Peyer's patch (tissue), 4 donors: ENCODE measurements around the gene SMAGP. TPM values are rescaled to one million over a fixed set of nuclear protein-coding genes. Genes with fewer than 3 reads are reported as not detected.

Source experiments
- DNase-seq, 3 donors: peaks; one replicate each; pipeline ENCODE4 v3.0.0-alpha.2; 2017 to 2019
- H3K27ac ChIP-seq, 4 donors: fragments of 200-600 bp; sonication (generic); one replicate each; pipeline ENCODE4 v1.5.1; 2016 to 2019
- H3K27me3 ChIP-seq, 2 donors: fragments of 200-600 bp; sonication (generic); one replicate each; pipeline ENCODE4 v1.5.1; 2019
- H3K36me3 ChIP-seq, 3 donors: fragments of 200-600 bp; sonication (generic); one replicate each; pipeline ENCODE4 v1.5.1; 2016 to 2019
- H3K4me1 ChIP-seq, 4 donors: fragments of 200-600 bp; sonication (generic); one replicate each; pipeline ENCODE4 v1.5.1; 2016 to 2019
- H3K4me3 ChIP-seq, 4 donors: fragments of 200-600 bp; sonication (generic); 1 replicate in 3 of 4; 2 replicates in 1 of 4; pipeline ENCODE4 v1.5.1; 2016 to 2019; ENCODE audit warnings: mild to moderate bottlenecking in 1 of 4
- H3K9me3 ChIP-seq, 4 donors: fragments of 200-600 bp; sonication (generic); one replicate each; pipeline ENCODE4 v1.5.1; 2016 to 2019; ENCODE audit warnings: mild to moderate bottlenecking in 1 of 4
- POLR2A ChIP-seq, 2 donors: fragments of 450-650 bp; IDR thresholded peaks; one replicate each; pipeline ENCODE4 v1.5.1; 2017; ENCODE audit warnings: antibody characterized with exemption in 2 of 2, mild to moderate bottlenecking in 2 of 2, moderate library complexity in 2 of 2
- total RNA-seq, 4 donors: library from RNA; depleted of rRNA; stranded (reverse); fragments of >200 nt; gene quantifications; one replicate each; pipeline ENCODE4 v1.1.0, GENCODE V29; 2016
- TF ChIP-seq, protein P1 (sequence below), 6 experiments: fragments of 450-650 bp in 4 of 6; fragments of 200-600 bp in 2 of 6; sonication (generic) in 1 of 6; IDR thresholded peaks; one replicate each; pipeline ENCODE4 v1.5.1; 2017 to 2019; ENCODE audit warnings: antibody characterized with exemption in 6 of 6, mild to moderate bottlenecking in 3 of 6, moderate library complexity in 1 of 6

The SMAGP gene
- total RNA-seq, 4 donors from 2014 or later = 23.1 to 42.9 (median 39.1) TPM

DNA sequence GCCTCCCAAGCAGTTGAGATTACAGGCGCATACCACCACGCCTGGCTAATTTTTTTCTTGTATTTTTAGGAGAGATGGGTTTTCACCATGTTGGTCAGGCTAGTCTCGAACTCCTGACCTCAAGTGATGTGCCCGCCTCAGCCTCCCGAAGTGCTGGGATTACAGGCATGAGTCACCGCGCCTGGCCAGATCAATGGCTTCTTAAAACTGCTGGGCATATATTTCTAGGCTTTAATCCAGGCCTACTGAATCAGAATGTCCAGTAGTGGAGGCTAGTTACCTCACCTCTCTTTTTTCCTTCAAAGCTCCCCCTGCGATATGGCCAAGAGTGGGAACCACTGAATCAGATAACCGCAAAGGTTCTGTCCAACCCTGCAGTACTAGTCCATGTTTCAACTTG is 69.4 kb downstream of the SMAGP start:
- no peak for DNase-seq
- no peak overlapping the region for H3K4me3 ChIP-seq
- H3K4me1 ChIP-seq = no peaks in the 10 kb centered on the region
- no peak overlapping the region for H3K27ac ChIP-seq
- no peaks in the 10 kb centered on the region for H3K9me3 ChIP-seq
- no peak for TF ChIP-seq POLR2A (IDR thresholded peaks at IDR 0.05)
- TF ChIP-seq, protein P1, sequence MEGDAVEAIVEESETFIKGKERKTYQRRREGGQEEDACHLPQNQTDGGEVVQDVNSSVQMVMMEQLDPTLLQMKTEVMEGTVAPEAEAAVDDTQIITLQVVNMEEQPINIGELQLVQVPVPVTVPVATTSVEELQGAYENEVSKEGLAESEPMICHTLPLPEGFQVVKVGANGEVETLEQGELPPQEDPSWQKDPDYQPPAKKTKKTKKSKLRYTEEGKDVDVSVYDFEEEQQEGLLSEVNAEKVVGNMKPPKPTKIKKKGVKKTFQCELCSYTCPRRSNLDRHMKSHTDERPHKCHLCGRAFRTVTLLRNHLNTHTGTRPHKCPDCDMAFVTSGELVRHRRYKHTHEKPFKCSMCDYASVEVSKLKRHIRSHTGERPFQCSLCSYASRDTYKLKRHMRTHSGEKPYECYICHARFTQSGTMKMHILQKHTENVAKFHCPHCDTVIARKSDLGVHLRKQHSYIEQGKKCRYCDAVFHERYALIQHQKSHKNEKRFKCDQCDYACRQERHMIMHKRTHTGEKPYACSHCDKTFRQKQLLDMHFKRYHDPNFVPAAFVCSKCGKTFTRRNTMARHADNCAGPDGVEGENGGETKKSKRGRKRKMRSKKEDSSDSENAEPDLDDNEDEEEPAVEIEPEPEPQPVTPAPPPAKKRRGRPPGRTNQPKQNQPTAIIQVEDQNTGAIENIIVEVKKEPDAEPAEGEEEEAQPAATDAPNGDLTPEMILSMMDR (IDR thresholded peaks at IDR 0.05) = no peak
- H3K27me3 ChIP-seq = no peaks in the 10 kb centered on the region
- H3K36me3 ChIP-seq = peaks cover 0 to 3% (median 0%) of the 10 kb centered on the region in 3 donors

DNA sequence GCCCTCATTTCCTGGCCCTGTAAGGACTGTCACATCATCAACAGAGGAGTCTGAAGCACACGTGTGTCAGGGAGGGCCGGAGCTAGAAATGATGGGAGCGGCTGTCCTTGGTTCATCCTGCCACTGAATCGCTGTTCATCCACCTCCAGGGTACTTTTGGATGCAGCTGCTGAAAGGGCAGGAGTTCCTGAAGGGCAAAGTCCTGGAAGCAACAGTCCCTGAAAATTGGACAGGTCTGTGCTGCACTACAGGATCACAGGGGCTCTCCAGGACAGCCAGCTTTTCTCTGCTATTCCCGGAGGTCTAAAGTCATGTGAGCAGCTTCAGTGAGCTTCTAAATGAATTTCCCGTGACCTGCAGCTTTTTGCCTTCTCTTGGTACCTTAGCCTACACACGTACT is 70.1 kb downstream of the SMAGP start:
- H3K9me3 ChIP-seq = no peaks in the 10 kb centered on the region
- DNase-seq = no peak
- no peaks in the 10 kb centered on the region for H3K4me1 ChIP-seq
- H3K36me3 ChIP-seq = peaks cover 0 to 3% (median 0%) of the 10 kb centered on the region in 3 donors
- TF ChIP-seq, protein P1 (IDR thresholded peaks at IDR 0.05) = no peak
- TF ChIP-seq POLR2A (IDR thresholded peaks at IDR 0.05) = no peak
- no peak overlapping the region for H3K27ac ChIP-seq
- no peak overlapping the region for H3K4me3 ChIP-seq
- no peaks in the 10 kb centered on the region for H3K27me3 ChIP-seq

DNA sequence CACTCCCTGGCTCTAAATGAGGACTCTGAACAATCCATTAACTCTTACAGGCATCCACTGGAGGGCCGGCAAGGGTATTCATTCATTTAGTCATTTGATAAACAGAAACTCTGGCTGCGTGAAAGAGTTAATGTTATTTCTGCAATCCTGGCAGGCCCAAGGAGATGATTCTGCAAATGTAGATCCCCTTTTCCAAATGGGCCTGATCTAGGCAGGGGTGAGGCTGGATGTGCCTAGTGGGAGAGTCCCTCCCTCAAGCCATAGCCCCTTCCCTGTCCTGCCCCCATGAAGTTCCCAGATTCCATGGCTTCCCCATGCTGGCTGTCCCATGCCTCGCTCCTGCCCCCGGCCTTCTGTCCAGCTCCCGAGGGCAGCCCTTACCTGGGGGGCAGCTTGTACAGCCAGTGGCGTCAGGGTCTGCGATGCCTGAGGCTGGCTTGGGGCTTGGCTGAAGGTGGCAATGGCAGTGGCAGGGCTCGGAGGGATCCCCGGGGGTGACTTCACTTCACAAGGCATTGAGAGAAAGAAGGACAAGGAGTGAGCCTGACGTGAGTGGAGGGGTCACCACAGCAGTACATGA is 70.8 kb downstream of the SMAGP start:
- Histone ChIP-seq H3K27ac (no peak overlapping the region), H3K27me3 (no peaks in the 10 kb centered on the region), H3K4me3 (no peak overlapping the region), H3K4me1 (no peaks in the 10 kb centered on the region), H3K36me3 (peaks cover 0 to 3% (median 0%) of the 10 kb centered on the region in 3 donors), H3K9me3 (no peaks in the 10 kb centered on the region)
- DNase-seq = no peak
- no peak for TF ChIP-seq POLR2A (IDR thresholded peaks at IDR 0.05)
- TF ChIP-seq, protein P1 (IDR thresholded peaks at IDR 0.05) = no peak

DNA sequence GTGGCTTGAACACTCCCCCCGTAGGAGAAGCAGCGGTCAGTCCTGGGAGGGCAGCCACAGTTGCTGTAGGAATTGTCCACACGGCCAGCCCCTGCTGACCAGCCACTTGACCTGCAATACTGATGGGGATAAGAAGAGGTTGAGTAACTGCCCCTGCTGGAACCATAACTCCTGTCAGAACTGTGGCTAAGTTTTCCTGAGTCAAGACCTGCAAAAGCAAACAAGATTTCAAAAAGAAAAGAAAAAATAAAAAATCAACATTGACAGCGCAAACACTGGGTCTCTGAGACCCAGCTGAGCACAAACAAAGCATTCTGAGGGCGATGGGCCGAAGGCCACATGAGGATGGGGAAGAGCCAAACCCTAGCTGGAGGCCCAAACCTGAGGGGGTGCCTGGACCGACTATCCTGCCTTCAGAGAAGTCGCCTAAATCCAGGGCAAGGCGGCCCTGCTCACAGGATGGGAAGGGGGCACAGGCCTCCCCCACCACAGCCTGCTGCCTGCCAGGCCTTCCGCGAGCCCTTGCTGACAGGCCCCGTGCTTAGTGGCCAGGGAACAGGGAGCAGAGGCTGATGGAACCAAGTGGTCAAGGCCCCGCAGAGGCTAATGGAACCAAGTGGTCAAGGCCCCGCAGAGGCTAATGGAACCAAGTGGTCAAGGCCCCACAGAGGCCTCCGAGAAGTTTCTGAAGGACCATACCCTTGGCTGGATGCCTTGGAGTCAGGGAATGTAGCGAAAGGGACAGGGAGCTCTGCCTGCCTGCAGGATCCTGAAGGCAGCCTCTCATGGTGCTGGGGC is 71.4 kb downstream of the SMAGP start:
- Histone ChIP-seq H3K4me1 (no peaks in the 10 kb centered on the region), H3K9me3 (no peaks in the 10 kb centered on the region), H3K36me3 (peaks cover 0 to 2% (median 0%) of the 10 kb centered on the region in 3 donors), H3K27ac (no peak overlapping the region), H3K27me3 (no peaks in the 10 kb centered on the region), H3K4me3 (no peak overlapping the region)
- no peak for DNase-seq
- TF ChIP-seq, protein P1 (IDR thresholded peaks at IDR 0.05) = no peak
- no peak for TF ChIP-seq POLR2A (IDR thresholded peaks at IDR 0.05)

DNA sequence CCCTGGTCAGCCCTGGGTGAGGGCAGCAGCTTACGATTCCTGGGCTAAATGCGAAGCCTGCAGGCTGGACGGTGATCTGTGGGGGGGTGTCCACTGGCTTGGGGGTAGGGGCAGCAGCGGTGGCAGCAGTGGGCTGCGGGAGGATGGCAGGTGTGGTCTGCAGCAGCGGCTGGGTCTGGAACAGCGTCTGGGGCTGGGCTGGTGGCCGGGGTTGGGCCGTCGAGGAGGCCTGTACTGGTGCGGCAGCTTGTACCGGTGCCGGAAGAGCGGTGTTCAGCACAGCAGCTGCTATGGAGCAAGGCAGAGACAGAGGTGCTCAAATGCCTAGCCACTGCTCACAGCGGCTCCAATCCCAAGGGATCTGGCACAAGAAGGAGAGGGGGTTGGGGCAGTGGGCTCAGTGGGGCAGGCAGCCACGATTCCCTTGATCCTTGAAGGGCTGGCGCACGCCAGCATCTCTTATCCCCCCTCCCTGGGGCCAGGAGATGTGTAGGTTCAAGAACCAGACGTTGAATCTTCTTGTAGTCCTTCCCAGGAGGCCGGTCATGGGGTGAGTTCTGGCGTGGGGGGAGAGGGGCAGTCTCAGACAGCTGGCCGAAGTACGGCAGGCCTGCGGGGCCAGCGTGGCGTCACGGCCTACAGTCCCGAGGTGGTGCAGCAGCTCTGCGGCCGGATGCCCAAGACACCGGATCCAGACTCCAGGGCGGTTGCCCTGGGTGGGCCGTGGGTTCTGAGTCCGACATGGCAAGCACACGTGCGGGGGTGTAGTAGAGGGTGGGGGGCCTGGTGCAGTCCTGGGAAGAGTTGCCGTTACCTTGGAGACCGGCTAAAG is 72.3 kb downstream of the SMAGP start:
- H3K27ac ChIP-seq = no peak overlapping the region
- H3K4me1 ChIP-seq = no peaks in the 10 kb centered on the region
- no peaks in the 10 kb centered on the region for H3K9me3 ChIP-seq
- no peaks in the 10 kb centered on the region for H3K36me3 ChIP-seq
- DNase-seq = no peak
- TF ChIP-seq, protein P1 (IDR thresholded peaks at IDR 0.05) = no peak
- TF ChIP-seq POLR2A (IDR thresholded peaks at IDR 0.05) = no peak
- H3K27me3 ChIP-seq = no peaks in the 10 kb centered on the region
- H3K4me3 ChIP-seq = no peak overlapping the region
